GM18909 (cell line): ENCODE data around the gene LHX2.

Experiments used
- ATAC-seq: cut with Tn5 transposase; IDR thresholded peaks from one replicate; pipeline ENCODE4 v1.9.1; 2021; ENCODE audit warnings: mild to moderate bottlenecking; ENCODE audit not compliant: unreplicated experiment, poor library complexity

Gene LHX2

GRCh38 chr9:124024107-124024506 is 12.5 kb downstream of the LHX2 start:
- no peak for ATAC-seq

GRCh38 chr9:124029617-124030016 is 18.0 kb downstream of the LHX2 start:
- ATAC-seq, result no peak

- ATAC-seq, result no peak
These were observed 19.4 kb downstream of the LHX2 start for GRCh38 chr9:124030969-124031451.

- ATAC-seq, result no peak
These were observed 20.7 kb downstream of the LHX2 start for GRCh38 chr9:124032247-124032646.

GRCh38 chr9:124033348-124033747 is 21.8 kb downstream of the LHX2 start:
- no peak for ATAC-seq

GRCh38 chr9:124033967-124034366 is 22.4 kb downstream of the LHX2 start:
- ATAC-seq, result no peak

GRCh38 chr9:124035001-124035650 is 23.6 kb downstream of the LHX2 start:
- ATAC-seq, result no peak

- no peak for ATAC-seq
These were observed 25.0 kb downstream of the LHX2 start for GRCh38 chr9:124036578-124036977.

- ATAC-seq, result no peak
These were observed 26.2 kb downstream of the LHX2 start for GRCh38 chr9:124037790-124038189.

GRCh38 chr9:124038239-124038638 is 26.7 kb downstream of the LHX2 start:
- no peak for ATAC-seq

- ATAC-seq, result no peak
These were observed 27.4 kb downstream of the LHX2 start for GRCh38 chr9:124038790-124039633.

GRCh38 chr9:124040186-124040931 is 28.8 kb downstream of the LHX2 start:
- no peak for ATAC-seq

- ATAC-seq, result no peak
These were observed 29.6 kb downstream of the LHX2 start for GRCh38 chr9:124040935-124041816.

- no peak for ATAC-seq
These were observed 30.2 kb downstream of the LHX2 start for GRCh38 chr9:124041817-124042116.

GRCh38 chr9:124042201-124042721 is 30.7 kb downstream of the LHX2 start:
- ATAC-seq, result no peak

- ATAC-seq, result no peak
These were observed 32.9 kb downstream of the LHX2 start for GRCh38 chr9:124044448-124044847.

GRCh38 chr9:124045076-124045829 is 33.7 kb downstream of the LHX2 start:
- ATAC-seq, result no peak

- ATAC-seq, result no peak
These were observed 34.2 kb downstream of the LHX2 start for GRCh38 chr9:124045830-124046177.

GRCh38 chr9:124046189-124046588 is 34.6 kb downstream of the LHX2 start:
- no peak for ATAC-seq
